GM21717 (cell line): ENCODE data around the gene MAP1LC3B2.
A peak's percentile ranks its signal among the peaks of the same experiment; 100 is the strongest.

ENCODE experiments used
- ATAC-seq: cut with Tn5 transposase; IDR thresholded peaks from one replicate; pipeline ENCODE4 v1.9.1; 2021; ENCODE audit warnings: mild to moderate bottlenecking, moderate library complexity; ENCODE audit not compliant: unreplicated experiment

Gene MAP1LC3B2

GRCh38 chr12:116559162-116559935 lies at the start of gene MAP1LC3B2:
Gene MAP1LC3B2 (plus strand): TSS chr12:116559381. CDS start chr12:116575943, 16,562 bp downstream.
- ATAC-seq = peak; percentile 83

GRCh38 chr12:116513944-116514343 lies 45.2 kb upstream of the MAP1LC3B2 start:
- ATAC-seq = no peak

GRCh38 chr12:116515684-116516083 lies 43.5 kb upstream of the MAP1LC3B2 start:
- ATAC-seq = no peak

- ATAC-seq = no peak
These were observed 42.5 kb upstream of the MAP1LC3B2 start for GRCh38 chr12:116516657-116517056.

- no peak for ATAC-seq
These were observed 41.6 kb upstream of the MAP1LC3B2 start for GRCh38 chr12:116517431-116518045.

- ATAC-seq = no peak
These were observed 38.9 kb upstream of the MAP1LC3B2 start for GRCh38 chr12:116520225-116520760.

GRCh38 chr12:116520801-116521471 lies 38.2 kb upstream of the MAP1LC3B2 start:
- no peak for ATAC-seq

GRCh38 chr12:116524311-116524710 lies 34.9 kb upstream of the MAP1LC3B2 start:
- no peak for ATAC-seq

- no peak for ATAC-seq
These were observed 34.2 kb upstream of the MAP1LC3B2 start for GRCh38 chr12:116524964-116525379.

GRCh38 chr12:116525418-116526001 lies 33.7 kb upstream of the MAP1LC3B2 start:
- ATAC-seq = no peak

- no peak for ATAC-seq
These were observed 31.1 kb upstream of the MAP1LC3B2 start for GRCh38 chr12:116528065-116528464.

GRCh38 chr12:116528498-116528897 lies 30.7 kb upstream of the MAP1LC3B2 start:
- ATAC-seq = no peak

GRCh38 chr12:116529048-116529447 lies 30.1 kb upstream of the MAP1LC3B2 start:
- no peak for ATAC-seq

GRCh38 chr12:116529686-116530085 lies 29.5 kb upstream of the MAP1LC3B2 start:
- ATAC-seq = no peak

- no peak for ATAC-seq
These were observed 26.8 kb upstream of the MAP1LC3B2 start for GRCh38 chr12:116532428-116532827.

- ATAC-seq = no peak
These were observed 26.2 kb upstream of the MAP1LC3B2 start for GRCh38 chr12:116532986-116533342.

- peak; percentile 46 for ATAC-seq
These were observed 25.6 kb upstream of the MAP1LC3B2 start for GRCh38 chr12:116533343-116534251.

GRCh38 chr12:116534311-116535121 lies 24.7 kb upstream of the MAP1LC3B2 start:
- ATAC-seq = no peak

- ATAC-seq = no peak
These were observed 23.9 kb upstream of the MAP1LC3B2 start for GRCh38 chr12:116535241-116535640.
